Psoas muscle (tissue), 8 donors: ENCODE data around the gene ETFRF1. TPM values are rescaled to one million over a fixed set of nuclear protein-coding genes. Genes with fewer than 3 reads are reported as not detected.

Experiments used
- ATAC-seq, 4 donors: fragments of 200-7000 bp; cut with Tn5 transposase; one replicate each; pipeline ENCODE4 v1.9.1; 2020; ENCODE audit warnings: moderate library complexity in 3 of 4, mild to moderate bottlenecking in 2 of 4
- DNase-seq, 2 donors: peaks; one replicate each; pipeline ENCODE4 v3.0.0-alpha.2; 2020
- H3K27ac ChIP-seq: fragments of 200-600 bp; one replicate; pipeline ENCODE4 v1.8.0; 2022
- H3K27me3 ChIP-seq, 3 donors: fragments of 200-600 bp in 1 of 3; one replicate each; pipeline versions ENCODE4 v1.6.1 to v1.8.0; 2013 to 2022; ENCODE audit warnings: low read length in 2 of 3, mild to moderate bottlenecking in 2 of 3, moderate library complexity in 1 of 3; ENCODE audit not compliant: insufficient read depth in 3 of 3
- H3K36me3 ChIP-seq, 2 donors: fragments of 200-600 bp in 1 of 2; one replicate each; pipeline versions ENCODE4 v1.6.1 to v1.8.0; 2013 to 2022; ENCODE audit warnings: low read depth in 1 of 2, mild to moderate bottlenecking in 1 of 2, moderate library complexity in 1 of 2; ENCODE audit not compliant: insufficient read depth in 1 of 2
- H3K4me1 ChIP-seq: fragments of 200-600 bp; one replicate; pipeline ENCODE4 v1.8.0; 2022
- H3K4me3 ChIP-seq: fragments of 200-600 bp; one replicate; pipeline ENCODE4 v1.8.0; 2022; ENCODE audit warnings: mild to moderate bottlenecking
- H3K9me3 ChIP-seq: fragments of 200-600 bp; one replicate; pipeline ENCODE4 v1.8.0; 2022
- WGBS, 3 donors: extraction: QIAGEN DNeasy Blood & Tissue Kit; methylation state at CpG; one replicate each; pipeline versions ENCODE4 v1.1.6 to v1.1.7; 2013; 5-methylcytosine and 5-hydroxymethylcytosine counted together
- intact Hi-C, 2 donors: fragments of 100-400 bp; cut with DNase I; formaldehyde crosslinking; loops; one replicate each; pipeline versions ENCODE4 v1.11.0 to v1.14.2; 2022
- polyA plus RNA-seq, 3 donors: library from polyadenylated mRNA; stranded (reverse); fragments of 200-250 nt; gene quantifications; one replicate each; pipeline ENCODE4 v1.2.3, GENCODE V29; 2013
- total RNA-seq, 4 donors: library from RNA; stranded (reverse); fragmentation: NEBNext Ultra II Directional in 2 of 4; extraction: Animal tissue kit (Norgen Biotek cat#: 25700) in 2 of 4; gene quantifications; one replicate each; pipeline versions ENCODE4 v1.2.1 to v1.2.4, GENCODE V29; 2021 to 2023
- TF ChIP-seq, protein P1 (sequence below): fragments of 200-600 bp; IDR thresholded peaks from one replicate; pipeline ENCODE4 v1.8.0; 2022; ENCODE audit warnings: antibody characterized with exemption
- donor health status: healthy with polysubstance abuse.
- donor health status: DM: no; HTN: no; CAD: no; lungs with moderate emphysema.
- donor health status: Bipolar disorder and iron deficiency.
- donor health status: healthy.
- donor health status: DM: yes; HTN: yes; CAD: no.
- donor health status: DM: no; HTN: no; CAD: no.
- donor health status: DM: no; HTN: no; CAD: no.
- donor health status: DM: yes; HTN: yes; CAD: no.

Gene ETFRF1
- total and polyA plus RNA-seq, 7 donors, result 27.2 to 73.0 (median 56.5) TPM

- no peak overlapping the region for H3K27ac ChIP-seq
- no peaks in the 10 kb centered on the region for H3K9me3 ChIP-seq
- no peak overlapping the region for H3K4me3 ChIP-seq
- ATAC-seq, result no peak
- TF ChIP-seq, protein P1, sequence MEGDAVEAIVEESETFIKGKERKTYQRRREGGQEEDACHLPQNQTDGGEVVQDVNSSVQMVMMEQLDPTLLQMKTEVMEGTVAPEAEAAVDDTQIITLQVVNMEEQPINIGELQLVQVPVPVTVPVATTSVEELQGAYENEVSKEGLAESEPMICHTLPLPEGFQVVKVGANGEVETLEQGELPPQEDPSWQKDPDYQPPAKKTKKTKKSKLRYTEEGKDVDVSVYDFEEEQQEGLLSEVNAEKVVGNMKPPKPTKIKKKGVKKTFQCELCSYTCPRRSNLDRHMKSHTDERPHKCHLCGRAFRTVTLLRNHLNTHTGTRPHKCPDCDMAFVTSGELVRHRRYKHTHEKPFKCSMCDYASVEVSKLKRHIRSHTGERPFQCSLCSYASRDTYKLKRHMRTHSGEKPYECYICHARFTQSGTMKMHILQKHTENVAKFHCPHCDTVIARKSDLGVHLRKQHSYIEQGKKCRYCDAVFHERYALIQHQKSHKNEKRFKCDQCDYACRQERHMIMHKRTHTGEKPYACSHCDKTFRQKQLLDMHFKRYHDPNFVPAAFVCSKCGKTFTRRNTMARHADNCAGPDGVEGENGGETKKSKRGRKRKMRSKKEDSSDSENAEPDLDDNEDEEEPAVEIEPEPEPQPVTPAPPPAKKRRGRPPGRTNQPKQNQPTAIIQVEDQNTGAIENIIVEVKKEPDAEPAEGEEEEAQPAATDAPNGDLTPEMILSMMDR, result no peak
- no peak for DNase-seq
- no peaks in the 10 kb centered on the region for H3K4me1 ChIP-seq
- H3K27me3 ChIP-seq, result no peaks in the 10 kb centered on the region
- intact Hi-C loops, result loop anchor here (1.0 to 5.0 kb wide), 2 partner anchors 41 to 145 kb away; no protein-coding TSS in a partner anchor
- H3K36me3 ChIP-seq, result peaks cover 0 to 21% of the 10 kb centered on the region in 2 donors
These were observed 48.6 kb downstream of the ETFRF1 start for GRCh38 chr12:25243680-25243990.

DNA sequence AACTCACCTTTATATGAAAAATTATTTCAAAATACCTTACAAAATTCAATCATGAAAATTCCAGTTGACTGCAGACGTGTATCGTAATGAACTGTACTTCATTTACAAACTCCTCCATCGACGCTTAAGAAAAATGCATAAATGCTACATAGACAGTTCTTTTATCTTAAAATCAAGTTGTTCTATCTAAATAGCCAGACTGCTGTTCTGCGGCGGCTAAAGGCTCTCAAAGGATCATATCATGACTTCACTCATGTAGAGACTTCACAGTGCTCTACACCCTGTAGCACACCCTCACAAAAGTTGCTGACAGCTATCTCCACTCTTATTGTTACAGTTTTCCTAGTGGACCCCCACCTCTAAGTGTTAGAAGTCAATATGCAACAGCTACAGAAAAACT, 50.5 kb downstream of the ETFRF1 start:
- no peak overlapping the region for H3K4me3 ChIP-seq
- no peak for ATAC-seq
- intact Hi-C loops, result loop anchor here in 1 of 2 donors (5.0 kb wide), 1 partner anchor 33 kb away; no protein-coding TSS in a partner anchor

GRCh38 chr12:25248137-25248536, 53.1 kb downstream of the ETFRF1 start:
- no peak overlapping the region for H3K27ac ChIP-seq
- H3K4me3 ChIP-seq, result no peak overlapping the region
- H3K9me3 ChIP-seq, result no peaks in the 10 kb centered on the region
- ATAC-seq (no peak), DNase-seq (no peak)
- no peaks in the 10 kb centered on the region for H3K27me3 ChIP-seq
- TF ChIP-seq, protein P1, result no peak
- H3K4me1 ChIP-seq, result no peaks in the 10 kb centered on the region
- 90 to 94% (median 93%) methylated on average over 20 of the region's 20 CpGs for WGBS, 3 donors
- intact Hi-C loops, result loop anchor here in 1 of 2 donors (5.0 kb wide), 1 partner anchor 36 kb away; no protein-coding TSS in a partner anchor
- peaks cover 0 to 18% of the 10 kb centered on the region in 2 donors for H3K36me3 ChIP-seq

More for the DNA sequence above, 50.5 kb downstream of the ETFRF1 start:
- no peaks in the 10 kb centered on the region for H3K4me1 ChIP-seq
- no peak for DNase-seq
- H3K36me3 ChIP-seq, result peaks cover 0 to 21% of the 10 kb centered on the region in 2 donors
- TF ChIP-seq, protein P1, result no peak
- 97% methylated on average over 6 of the region's 6 CpGs for WGBS, 3 donors
- H3K27me3 ChIP-seq, result no peaks in the 10 kb centered on the region
- H3K27ac ChIP-seq, result no peak overlapping the region
- H3K9me3 ChIP-seq, result no peaks in the 10 kb centered on the region

- DNase-seq (no peak), ATAC-seq (no peak)
- peaks cover 0 to 12% of the 10 kb centered on the region in 2 donors for H3K36me3 ChIP-seq
- TF ChIP-seq, protein P1, result no peak
- no peak overlapping the region for H3K27ac ChIP-seq
- no peak overlapping the region for H3K4me3 ChIP-seq
- WGBS, 3 donors, result 95 to 100% (median 97%) methylated on average over 1 of the region's 1 CpG
- H3K27me3 ChIP-seq, result no peaks in the 10 kb centered on the region
- H3K4me1 ChIP-seq, result no peaks in the 10 kb centered on the region
- H3K9me3 ChIP-seq, result no peaks in the 10 kb centered on the region
- intact Hi-C loops, result loop anchor here in 1 of 2 donors (5.0 kb wide), 1 partner anchor 36 kb away; no protein-coding TSS in a partner anchor
These were observed 53.7 kb downstream of the ETFRF1 start for GRCh38 chr12:25248732-25249131.
